ENCODE measurements around the gene ADGRF3. TPM values are rescaled to one million over a fixed set of nuclear protein-coding genes. Genes with fewer than 3 reads are reported as not detected.
"Not testable (repeated sequence)": the region's sequence is repeated elsewhere in the genome, so short reads cannot be mapped to it uniquely, and the experiment has no call there.

The ADGRF3 gene, protein sequence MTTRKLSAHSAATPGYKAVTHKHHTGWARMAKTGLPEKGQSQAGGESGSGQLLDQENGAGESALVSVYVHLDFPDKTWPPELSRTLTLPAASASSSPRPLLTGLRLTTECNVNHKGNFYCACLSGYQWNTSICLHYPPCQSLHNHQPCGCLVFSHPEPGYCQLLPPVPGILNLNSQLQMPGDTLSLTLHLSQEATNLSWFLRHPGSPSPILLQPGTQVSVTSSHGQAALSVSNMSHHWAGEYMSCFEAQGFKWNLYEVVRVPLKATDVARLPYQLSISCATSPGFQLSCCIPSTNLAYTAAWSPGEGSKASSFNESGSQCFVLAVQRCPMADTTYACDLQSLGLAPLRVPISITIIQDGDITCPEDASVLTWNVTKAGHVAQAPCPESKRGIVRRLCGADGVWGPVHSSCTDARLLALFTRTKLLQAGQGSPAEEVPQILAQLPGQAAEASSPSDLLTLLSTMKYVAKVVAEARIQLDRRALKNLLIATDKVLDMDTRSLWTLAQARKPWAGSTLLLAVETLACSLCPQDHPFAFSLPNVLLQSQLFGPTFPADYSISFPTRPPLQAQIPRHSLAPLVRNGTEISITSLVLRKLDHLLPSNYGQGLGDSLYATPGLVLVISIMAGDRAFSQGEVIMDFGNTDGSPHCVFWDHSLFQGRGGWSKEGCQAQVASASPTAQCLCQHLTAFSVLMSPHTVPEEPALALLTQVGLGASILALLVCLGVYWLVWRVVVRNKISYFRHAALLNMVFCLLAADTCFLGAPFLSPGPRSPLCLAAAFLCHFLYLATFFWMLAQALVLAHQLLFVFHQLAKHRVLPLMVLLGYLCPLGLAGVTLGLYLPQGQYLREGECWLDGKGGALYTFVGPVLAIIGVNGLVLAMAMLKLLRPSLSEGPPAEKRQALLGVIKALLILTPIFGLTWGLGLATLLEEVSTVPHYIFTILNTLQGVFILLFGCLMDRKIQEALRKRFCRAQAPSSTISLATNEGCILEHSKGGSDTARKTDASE
- total RNA-seq (1 to 10 TPM; 1.5 TPM), polyA plus RNA-seq (1 to 10 TPM in 1 of 3 donors, under 1 TPM in 2; 0.09 to 1.2 (median 0.13) TPM), total RNA-seq (0.74 to 5.5 (median 2.6) reads per million in 6 experiments)

GRCh38 chr2:26346454-26347053, at the start of gene ADGRF3:
Gene ADGRF3, minus strand, starts transcription at chr2:26346789. Its CDS starts 555 bp downstream, at chr2:26346234.
- H3K9me3 Mint-ChIP-seq, result no peaks in the 10 kb centered on the region
- DNase-seq (peak; percentile 45 to 75 (median 64)), ATAC-seq (peak; percentile 17 to 24)
- peak within 1 kb of the TSS; percentile 98 to 100 (median 99) for H3K27ac Mint-ChIP-seq
- POLR2A ChIA-PET, result interaction anchor here (0.8 to 3.8 kb wide), 6 partner anchors 12 to 468 kb away, joined by 3 to 20 read pairs (median 6); partner anchors contain the start of genes ASXL2, HADHA, HADHB and RAB10
- peak within 1 kb of the TSS; percentile 97 to 100 (median 100) for H3K4me3 Mint-ChIP-seq
- no peaks in the 10 kb centered on the region for H3K27me3 Mint-ChIP-seq
- peaks cover 23 to 56% (median 43%) of the 10 kb centered on the region in 4 donors for H3K4me1 Mint-ChIP-seq
- peaks cover 0 to 2% (median 0%) of the 10 kb centered on the region in 3 donors for H3K36me3 Mint-ChIP-seq

- no peak for DNase-seq
- no peak for ATAC-seq
- POLR2A ChIA-PET, result no interaction called here
- Mint-ChIP-seq H3K27ac (peak overlapping the region in 1 of 10 donors; percentile 57), H3K36me3 (peaks cover 0 to 18% (median 4%) of the 10 kb centered on the region in 3 donors), H3K9me3 (no peaks in the 10 kb centered on the region), H3K27me3 (no peaks in the 10 kb centered on the region), H3K4me3 (no peak overlapping the region), H3K4me1 (peaks cover 7 to 19% (median 12%) of the 10 kb centered on the region in 4 donors)
Measured at GRCh38 chr2:26395394-26395793, 48.8 kb upstream of the ADGRF3 start.

- ATAC-seq, result no peak
- peaks cover 4 to 15% (median 10%) of the 10 kb centered on the region in 4 donors for H3K4me1 Mint-ChIP-seq
- no peak for DNase-seq
- no peaks in the 10 kb centered on the region for H3K9me3 Mint-ChIP-seq
- peaks cover 0 to 25% (median 7%) of the 10 kb centered on the region in 3 donors for H3K36me3 Mint-ChIP-seq
- H3K27ac Mint-ChIP-seq, result peak overlapping the region in 2 of 10 donors; percentile 9 to 40
- H3K27me3 Mint-ChIP-seq, result no peaks in the 10 kb centered on the region
- POLR2A ChIA-PET, result no interaction called here
- no peak overlapping the region for H3K4me3 Mint-ChIP-seq
Measured at GRCh38 chr2:26394694-26395093, 48.1 kb upstream of the ADGRF3 start.

DNA sequence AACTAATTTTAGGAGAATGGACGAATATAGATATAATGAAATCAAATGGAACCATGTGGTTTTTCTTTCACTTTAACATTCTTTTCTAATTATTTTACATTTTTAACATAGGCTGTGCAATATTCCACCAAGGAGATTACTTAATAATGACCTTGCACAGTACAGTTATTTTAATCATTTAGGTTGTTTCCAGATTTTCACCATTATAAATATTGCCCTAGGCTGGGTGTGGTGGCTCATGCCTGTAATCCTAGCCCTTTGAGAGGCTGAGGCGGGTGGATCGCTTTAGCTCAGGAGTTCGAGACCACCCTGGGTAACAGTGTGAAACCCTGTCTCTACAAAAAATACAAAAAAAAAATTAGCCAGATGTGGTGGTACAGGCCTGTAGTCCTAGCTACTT, 40.6 kb upstream of the ADGRF3 start:
- no peak for DNase-seq
- peaks cover 0 to 69% (median 15%) of the 10 kb centered on the region in 3 donors for H3K36me3 Mint-ChIP-seq
- H3K27me3 Mint-ChIP-seq, result no peaks in the 10 kb centered on the region
- H3K27ac Mint-ChIP-seq, result no peak overlapping the region
- no peak overlapping the region for H3K4me3 Mint-ChIP-seq
- no peaks in the 10 kb centered on the region for H3K9me3 Mint-ChIP-seq
- peaks cover 0 to 2% (median 0%) of the 10 kb centered on the region in 4 donors for H3K4me1 Mint-ChIP-seq
- POLR2A ChIA-PET, result no interaction called here
- ATAC-seq, result no peak

DNA sequence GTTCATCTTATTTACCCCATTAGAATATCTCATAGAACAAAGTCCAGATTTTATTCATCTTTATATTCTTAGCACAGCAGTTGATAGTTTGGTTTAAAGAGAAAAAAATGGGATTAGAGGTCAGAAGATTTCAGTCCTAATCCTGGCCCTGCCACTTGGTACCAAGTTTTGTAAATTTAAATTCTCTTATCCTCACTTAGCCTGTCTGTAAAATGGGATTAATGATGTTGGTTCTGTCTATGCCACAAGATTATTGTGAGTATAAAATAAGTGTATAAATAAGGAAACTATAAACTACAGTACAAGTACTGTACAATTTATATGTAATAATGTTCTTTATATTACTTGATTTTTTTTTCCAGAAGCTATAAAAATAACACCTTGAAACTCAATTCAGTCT, 38.0 kb upstream of the ADGRF3 start:
- Mint-ChIP-seq H3K36me3 (peaks cover 0 to 75% (median 10%) of the 10 kb centered on the region in 3 donors), H3K4me3 (no peak overlapping the region), H3K27me3 (no peaks in the 10 kb centered on the region), H3K9me3 (no peaks in the 10 kb centered on the region), H3K4me1 (peaks cover 0 to 4% (median 0%) of the 10 kb centered on the region in 4 donors), H3K27ac (peak overlapping the region in 1 of 10 donors; percentile 47)
- POLR2A ChIA-PET, result no interaction called here
- no peak for DNase-seq
- ATAC-seq, result no peak

- ATAC-seq (no peak), DNase-seq (no peak)
- Mint-ChIP-seq H3K9me3 (no peaks in the 10 kb centered on the region), H3K36me3 (peaks cover 0 to 71% (median 10%) of the 10 kb centered on the region in 3 donors), H3K27me3 (no peaks in the 10 kb centered on the region), H3K27ac (peak overlapping the region in 1 of 10 donors; percentile 47), H3K4me1 (peaks cover 0 to 4% (median 0%) of the 10 kb centered on the region in 4 donors), H3K4me3 (no peak overlapping the region)
- POLR2A ChIA-PET, result no interaction called here
Measured at GRCh38 chr2:26384183-26384582, 37.6 kb upstream of the ADGRF3 start.

GRCh38 chr2:26382564-26382963, 36.0 kb upstream of the ADGRF3 start:
- Mint-ChIP-seq H3K9me3 (no peaks in the 10 kb centered on the region), H3K27ac (no peak overlapping the region), H3K36me3 (peaks cover 0 to 70% (median 10%) of the 10 kb centered on the region in 3 donors), H3K27me3 (no peaks in the 10 kb centered on the region), H3K4me1 (peaks cover 0 to 9% (median 4%) of the 10 kb centered on the region in 4 donors), H3K4me3 (no peak overlapping the region)
- POLR2A ChIA-PET, result no interaction called here
- ATAC-seq (no peak), DNase-seq (no peak)

DNA sequence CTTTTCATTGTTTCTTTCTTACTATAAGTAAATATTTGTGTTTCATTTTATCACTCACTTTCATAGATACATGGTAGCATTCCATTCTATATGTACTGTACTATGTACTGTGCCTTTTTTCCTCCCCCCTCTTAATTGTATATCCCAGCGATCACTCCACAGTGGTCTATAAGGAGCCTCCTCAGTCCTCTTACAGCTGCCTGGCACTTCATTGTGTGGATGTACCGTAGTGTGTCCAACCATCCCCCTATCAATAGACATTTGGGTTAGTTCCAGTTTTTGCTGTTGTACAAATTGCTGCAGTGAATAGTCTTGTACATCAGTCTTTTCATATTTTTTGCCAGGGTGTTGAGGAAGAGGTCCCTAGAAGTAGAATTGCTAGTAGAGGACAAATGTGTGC, 33.7 kb upstream of the ADGRF3 start:
- DNase-seq, result no peak
- ATAC-seq, result no peak
- Mint-ChIP-seq H3K27ac (peak overlapping the region in 1 of 10 donors; percentile 7), H3K36me3 (peaks cover 0 to 64% (median 21%) of the 10 kb centered on the region in 3 donors), H3K9me3 (no peaks in the 10 kb centered on the region), H3K4me1 (peaks cover 11 to 14% (median 12%) of the 10 kb centered on the region in 4 donors), H3K4me3 (no peak overlapping the region), H3K27me3 (no peaks in the 10 kb centered on the region)
- POLR2A ChIA-PET, result no interaction called here

DNA sequence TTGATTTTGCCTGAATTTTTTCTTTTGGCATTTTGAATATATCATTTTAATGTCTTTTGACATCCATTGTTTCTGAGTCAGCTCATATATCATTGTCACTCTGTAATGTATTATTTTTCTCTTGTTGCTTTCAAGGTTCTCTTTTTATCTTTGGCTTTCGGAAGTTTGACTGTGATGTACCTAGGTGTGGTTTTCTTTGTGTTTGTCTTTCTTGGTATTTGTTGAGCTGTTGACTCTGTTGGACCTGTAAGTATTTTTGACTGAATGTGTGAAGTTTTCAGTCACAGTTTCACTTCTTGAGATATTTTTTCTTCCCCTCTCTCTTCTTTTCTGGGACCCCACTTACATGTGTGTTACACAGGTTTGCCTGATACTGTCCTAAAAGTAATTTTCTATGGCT, 30.2 kb upstream of the ADGRF3 start:
- Mint-ChIP-seq H3K27ac (peak overlapping the region in 5 of 10 donors; percentile 11 to 64 (median 49)), H3K9me3 (peaks cover 0 to 3% (median 0%) of the 10 kb centered on the region in 9 donors), H3K36me3 (peaks cover 6 to 74% (median 27%) of the 10 kb centered on the region in 3 donors), H3K4me1 (peaks cover 11 to 13% (median 12%) of the 10 kb centered on the region in 4 donors), H3K27me3 (no peaks in the 10 kb centered on the region), H3K4me3 (peak overlapping the region in 3 of 10 donors; percentile 8 to 34 (median 34))
- DNase-seq (peak in 1 of 10 donors; percentile 4), ATAC-seq (no peak)
- POLR2A ChIA-PET, result interaction anchor here (0.8 kb wide), 1 partner anchor 30 kb away, joined by 3 read pairs; the partner anchor contains the start of gene ADGRF3

GRCh38 chr2:26370909-26371308, 24.3 kb upstream of the ADGRF3 start:
- H3K27me3 Mint-ChIP-seq, H3K27ac Mint-ChIP-seq, H3K9me3 Mint-ChIP-seq, ATAC-seq, POLR2A ChIA-PET, DNase-seq, H3K4me3 Mint-ChIP-seq, H3K4me1 Mint-ChIP-seq: not testable (repeated sequence)
- H3K36me3 Mint-ChIP-seq, result peaks cover 12 to 75% (median 36%) of the 10 kb centered on the region in 3 donors

DNA sequence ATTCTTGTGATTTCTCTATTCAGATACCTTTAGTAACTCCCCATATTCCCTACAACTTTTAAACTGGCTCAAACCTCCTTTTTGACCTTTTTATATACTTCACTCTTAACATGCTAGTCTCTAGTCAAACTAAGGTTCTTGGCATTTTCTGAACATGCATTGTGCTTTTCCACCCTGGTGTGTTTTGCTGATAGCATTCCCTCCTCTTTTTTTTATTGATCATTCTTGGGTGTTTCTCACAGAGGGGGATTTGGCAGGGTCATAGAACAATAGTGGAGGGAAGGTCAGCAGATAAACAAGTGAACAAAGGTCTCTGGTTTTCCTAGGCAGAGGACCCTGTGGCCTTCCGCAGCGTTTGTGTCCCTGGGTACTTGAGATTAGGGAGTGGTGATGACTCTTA, 23.1 kb upstream of the ADGRF3 start:
- DNase-seq, ATAC-seq, H3K27me3 Mint-ChIP-seq, H3K4me3 Mint-ChIP-seq, H3K9me3 Mint-ChIP-seq, H3K4me1 Mint-ChIP-seq, POLR2A ChIA-PET: not testable (repeated sequence)
- H3K36me3 Mint-ChIP-seq, result peaks cover 12 to 72% (median 37%) of the 10 kb centered on the region in 3 donors
- peak overlapping the region in 4 of 10 donors; percentile 4 to 33 (median 12) for H3K27ac Mint-ChIP-seq

DNA sequence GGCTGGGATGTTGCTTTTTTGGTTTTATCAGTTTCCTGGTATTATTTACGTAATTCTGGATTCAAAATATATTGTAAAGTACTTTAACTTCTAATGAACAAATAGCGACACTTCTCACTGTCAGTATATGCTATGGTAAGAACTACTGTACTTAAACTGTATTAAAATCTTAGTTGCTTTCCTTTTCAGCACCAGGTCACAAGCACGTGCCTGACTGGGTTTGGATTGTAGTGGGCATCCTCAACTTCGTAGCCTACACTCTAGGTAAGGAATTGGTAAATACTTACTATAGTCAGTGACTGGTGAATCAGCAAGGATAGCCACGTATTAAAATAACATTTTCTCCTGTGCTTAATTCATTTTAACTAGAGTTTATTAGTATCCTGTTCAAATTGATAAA, 20.4 kb upstream of the ADGRF3 start:
- ATAC-seq (no peak), DNase-seq (no peak)
- Mint-ChIP-seq H3K27ac (no peak overlapping the region), H3K27me3 (no peaks in the 10 kb centered on the region), H3K9me3 (peaks cover 0 to 3% (median 0%) of the 10 kb centered on the region in 9 donors), H3K4me3 (no peak overlapping the region), H3K4me1 (peaks cover 8 to 15% (median 12%) of the 10 kb centered on the region in 4 donors), H3K36me3 (peaks cover 5 to 51% (median 28%) of the 10 kb centered on the region in 3 donors)
- POLR2A ChIA-PET, result no interaction called here

All from naive thymus-derived CD8-positive, alpha-beta T cell (primary cell).